ENCODE measurements around the gene SREK1IP1. TPM values are rescaled to one million over a fixed set of nuclear protein-coding genes. Genes with fewer than 3 reads are reported as not detected.

The SREK1IP1 gene
- total RNA-seq, 1 donor from 2014 or later: 37.9 TPM

DNA sequence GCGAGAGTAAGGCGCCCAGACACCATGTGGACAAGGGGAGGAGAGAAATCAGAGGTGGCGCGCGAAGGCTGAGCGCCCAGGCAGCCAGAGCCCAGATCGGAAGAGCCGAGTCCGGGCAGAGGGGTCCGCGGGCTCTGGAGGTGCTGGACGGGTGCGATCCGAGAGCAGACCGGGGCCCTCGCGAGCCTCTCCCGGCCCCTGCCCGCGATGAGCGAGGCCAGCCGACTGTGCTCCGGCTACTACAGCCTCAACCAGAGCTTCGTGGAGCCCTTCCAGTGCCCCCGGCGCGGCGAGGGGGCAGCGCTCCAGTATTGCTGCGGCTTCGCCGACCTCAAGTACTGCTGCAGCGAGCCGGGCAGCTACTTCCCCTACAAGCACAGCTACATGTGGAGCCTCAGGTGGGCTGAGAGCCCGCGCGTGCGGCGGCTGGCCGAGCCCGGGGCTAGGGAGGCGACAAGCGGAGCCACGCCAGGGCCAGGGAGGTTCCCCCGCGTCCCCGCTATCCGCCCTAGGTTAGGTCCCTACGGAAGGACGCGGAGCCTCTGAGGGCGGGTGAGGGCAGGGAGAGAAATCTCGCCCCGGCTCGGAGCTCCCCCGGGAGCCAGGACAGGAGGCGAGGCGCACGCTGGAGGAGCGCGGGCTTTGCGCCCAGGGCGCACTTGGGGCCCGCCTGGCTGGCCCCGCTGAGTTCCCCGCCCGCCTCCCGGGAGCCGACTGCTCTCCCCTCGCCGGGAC lies 77.9 kb downstream of the SREK1IP1 start, which contains the start of gene SHISAL2B:
TSS of gene SHISAL2B (plus strand) at position 87 of the 735 bp plus-strand sequence. CDS start at position 208, 121 bp downstream.
- H3K79me2 ChIP-seq (ENCODE audit: low read depth): no peaks in the 10 kb centered on the region
- H3K36me3 ChIP-seq: peaks cover under 1% of the 10 kb centered on the region
- no peaks in the 10 kb centered on the region for H4K20me1 ChIP-seq (ENCODE audit: low read depth)
- H3K9me3 ChIP-seq (ENCODE audit: low read depth): peaks cover under 1% of the 10 kb centered on the region
- peaks cover 28% of the 10 kb centered on the region for H3K4me1 ChIP-seq
- no peaks in the 10 kb centered on the region for H3K36me3 Mint-ChIP-seq
- H3K4me3 ChIP-seq: peak within 1 kb of the TSS; percentile 68
- TF ChIP-seq EZH2 (IDR thresholded peaks at IDR 0.05) (peak; percentile 53), EZH2phosphoT487 (IDR thresholded peaks at IDR 0.05) (no peak)
- H3K4me2 ChIP-seq: peak within 1 kb of the TSS; percentile 97
- peak within 1 kb of the TSS; percentile 88 for H3K4me3 Mint-ChIP-seq
- H3K27ac ChIP-seq: no peak within 1 kb of the TSS
- H3K27me3 Mint-ChIP-seq (ENCODE audit: insufficient read depth, low read depth): peaks cover 14% of the 10 kb centered on the region
- H3K27ac Mint-ChIP-seq: no peak within 1 kb of the TSS
- peaks cover 15% of the 10 kb centered on the region for H3K4me1 Mint-ChIP-seq
- peaks cover 23% of the 10 kb centered on the region for H3F3A ChIP-seq (ENCODE audit: low read depth)
- peaks cover 4% of the 10 kb centered on the region for H3K9me3 Mint-ChIP-seq
- H2AFZ ChIP-seq (replicated peaks): peak within 1 kb of the TSS; percentile 95
- peak within 1 kb of the TSS; percentile 21 for H3K9ac ChIP-seq
- peaks cover 31% of the 10 kb centered on the region for H3K27me3 ChIP-seq
- peak; percentile 78 for DNase-seq (ENCODE audit: low spot score)

DNA sequence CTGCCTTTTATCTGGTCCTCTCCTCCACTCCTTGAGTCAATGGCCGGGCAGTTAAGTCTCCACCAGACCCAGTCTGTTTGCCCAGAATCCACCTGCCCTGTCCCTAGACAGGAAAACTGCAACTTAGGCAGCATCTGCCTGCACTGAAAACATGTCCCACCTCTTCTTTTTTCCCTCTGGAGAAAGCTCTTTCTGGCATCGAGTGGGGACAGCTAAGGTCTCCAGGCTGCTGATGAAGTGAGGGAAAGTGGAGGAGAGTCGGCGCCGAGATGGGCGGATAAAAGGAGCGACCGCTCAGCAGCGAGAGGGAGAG lies 78.4 kb downstream of the SREK1IP1 start:
- H3K4me3 ChIP-seq: peak overlapping the region; percentile 68
- peaks cover 30% of the 10 kb centered on the region for H3K4me1 ChIP-seq
- H3K27me3 Mint-ChIP-seq (ENCODE audit: insufficient read depth, low read depth): peaks cover 14% of the 10 kb centered on the region
- peaks cover 4% of the 10 kb centered on the region for H3K9me3 Mint-ChIP-seq
- peaks cover 15% of the 10 kb centered on the region for H3K4me1 Mint-ChIP-seq
- H4K20me1 ChIP-seq (ENCODE audit: low read depth): no peaks in the 10 kb centered on the region
- peaks cover 23% of the 10 kb centered on the region for H3F3A ChIP-seq (ENCODE audit: low read depth)
- peak overlapping the region; percentile 95 for H2AFZ ChIP-seq (replicated peaks)
- no peak for DNase-seq (ENCODE audit: low spot score)
- H3K9ac ChIP-seq: no peak overlapping the region
- H3K4me3 Mint-ChIP-seq: peak overlapping the region; percentile 88
- no peak overlapping the region for H3K27ac Mint-ChIP-seq
- H3K27me3 ChIP-seq: peaks cover 31% of the 10 kb centered on the region
- H3K36me3 Mint-ChIP-seq: no peaks in the 10 kb centered on the region
- H3K9me3 ChIP-seq (ENCODE audit: low read depth): no peaks in the 10 kb centered on the region
- H3K4me2 ChIP-seq: peak overlapping the region; percentile 97
- TF ChIP-seq EZH2 (IDR thresholded peaks at IDR 0.05) (no peak), EZH2phosphoT487 (IDR thresholded peaks at IDR 0.05) (no peak)
- TF ChIP-seq, protein P1, sequence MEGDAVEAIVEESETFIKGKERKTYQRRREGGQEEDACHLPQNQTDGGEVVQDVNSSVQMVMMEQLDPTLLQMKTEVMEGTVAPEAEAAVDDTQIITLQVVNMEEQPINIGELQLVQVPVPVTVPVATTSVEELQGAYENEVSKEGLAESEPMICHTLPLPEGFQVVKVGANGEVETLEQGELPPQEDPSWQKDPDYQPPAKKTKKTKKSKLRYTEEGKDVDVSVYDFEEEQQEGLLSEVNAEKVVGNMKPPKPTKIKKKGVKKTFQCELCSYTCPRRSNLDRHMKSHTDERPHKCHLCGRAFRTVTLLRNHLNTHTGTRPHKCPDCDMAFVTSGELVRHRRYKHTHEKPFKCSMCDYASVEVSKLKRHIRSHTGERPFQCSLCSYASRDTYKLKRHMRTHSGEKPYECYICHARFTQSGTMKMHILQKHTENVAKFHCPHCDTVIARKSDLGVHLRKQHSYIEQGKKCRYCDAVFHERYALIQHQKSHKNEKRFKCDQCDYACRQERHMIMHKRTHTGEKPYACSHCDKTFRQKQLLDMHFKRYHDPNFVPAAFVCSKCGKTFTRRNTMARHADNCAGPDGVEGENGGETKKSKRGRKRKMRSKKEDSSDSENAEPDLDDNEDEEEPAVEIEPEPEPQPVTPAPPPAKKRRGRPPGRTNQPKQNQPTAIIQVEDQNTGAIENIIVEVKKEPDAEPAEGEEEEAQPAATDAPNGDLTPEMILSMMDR (IDR thresholded peaks at IDR 0.05): no peak
- H3K27ac ChIP-seq: no peak overlapping the region
- H3K36me3 ChIP-seq: no peaks in the 10 kb centered on the region
- H3K79me2 ChIP-seq (ENCODE audit: low read depth): no peaks in the 10 kb centered on the region

DNA sequence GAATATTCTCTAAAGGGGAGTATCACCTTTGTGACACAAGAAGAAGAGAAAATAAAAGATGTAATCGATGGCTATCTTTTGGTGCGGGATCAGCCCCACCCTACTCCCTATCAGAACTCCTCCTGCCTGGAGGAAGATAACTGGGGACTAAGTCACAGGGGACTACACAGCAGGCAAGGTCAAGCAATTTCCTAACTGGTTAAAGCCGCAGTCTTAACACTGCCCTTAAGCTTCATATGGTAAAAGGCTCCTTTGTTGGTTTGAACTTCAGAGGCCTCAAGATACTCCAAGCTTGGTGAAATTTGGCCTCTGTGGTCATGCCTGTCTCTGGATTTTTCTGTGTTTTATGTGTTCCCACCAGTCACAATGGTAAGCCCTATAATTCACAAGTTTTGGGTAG lies 79.5 kb downstream of the SREK1IP1 start:
- no peak overlapping the region for H3K9ac ChIP-seq
- peaks cover 23% of the 10 kb centered on the region for H3F3A ChIP-seq (ENCODE audit: low read depth)
- no peaks in the 10 kb centered on the region for H3K36me3 Mint-ChIP-seq
- H3K27ac ChIP-seq: no peak overlapping the region
- H3K36me3 ChIP-seq: no peaks in the 10 kb centered on the region
- peaks cover 15% of the 10 kb centered on the region for H3K4me1 Mint-ChIP-seq
- H2AFZ ChIP-seq (replicated peaks): no peak overlapping the region
- no peaks in the 10 kb centered on the region for H3K9me3 ChIP-seq (ENCODE audit: low read depth)
- no peak overlapping the region for H3K27ac Mint-ChIP-seq
- no peak overlapping the region for H3K4me3 ChIP-seq
- H3K79me2 ChIP-seq (ENCODE audit: low read depth): no peaks in the 10 kb centered on the region
- H3K4me2 ChIP-seq: no peak overlapping the region
- H3K4me3 Mint-ChIP-seq: no peak overlapping the region
- no peaks in the 10 kb centered on the region for H4K20me1 ChIP-seq (ENCODE audit: low read depth)
- no peak for DNase-seq (ENCODE audit: low spot score)
- peaks cover 31% of the 10 kb centered on the region for H3K27me3 ChIP-seq
- TF ChIP-seq, protein P1 (IDR thresholded peaks at IDR 0.05): no peak
- TF ChIP-seq EZH2phosphoT487 (IDR thresholded peaks at IDR 0.05): no peak
- TF ChIP-seq EZH2 (IDR thresholded peaks at IDR 0.05): no peak
- H3K9me3 Mint-ChIP-seq: peaks cover 4% of the 10 kb centered on the region
- H3K27me3 Mint-ChIP-seq (ENCODE audit: insufficient read depth, low read depth): peaks cover 14% of the 10 kb centered on the region
- peaks cover 30% of the 10 kb centered on the region for H3K4me1 ChIP-seq

DNA sequence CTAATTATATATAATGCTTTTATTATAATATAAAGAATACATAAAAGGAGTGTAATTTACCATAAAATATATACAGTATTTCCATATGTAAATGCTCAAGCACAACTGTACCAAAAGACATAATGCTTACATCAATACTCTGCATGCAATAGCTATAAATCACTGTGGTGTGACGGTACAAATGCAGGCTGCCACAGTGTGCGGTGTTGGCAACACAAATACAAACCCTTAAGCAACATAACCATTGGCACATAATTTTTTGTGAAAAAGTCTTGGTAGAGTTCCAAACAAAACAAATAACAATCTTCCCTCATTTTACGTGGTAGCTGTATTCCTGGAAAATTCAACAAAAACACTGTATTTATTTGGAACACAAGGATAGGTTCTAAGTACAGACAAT lies 80.1 kb downstream of the SREK1IP1 start:
- TF ChIP-seq, protein P1 (IDR thresholded peaks at IDR 0.05): no peak
- TF ChIP-seq EZH2phosphoT487 (IDR thresholded peaks at IDR 0.05) (no peak), EZH2 (IDR thresholded peaks at IDR 0.05) (no peak)
- H3K27ac Mint-ChIP-seq: no peak overlapping the region
- no peaks in the 10 kb centered on the region for H3K36me3 ChIP-seq
- no peak overlapping the region for H3K4me3 Mint-ChIP-seq
- no peak overlapping the region for H3K4me3 ChIP-seq
- H3K27ac ChIP-seq: no peak overlapping the region
- DNase-seq (ENCODE audit: low spot score): no peak
- H3K4me2 ChIP-seq: no peak overlapping the region
- no peak overlapping the region for H2AFZ ChIP-seq (replicated peaks)
- peaks cover 14% of the 10 kb centered on the region for H3K27me3 Mint-ChIP-seq (ENCODE audit: insufficient read depth, low read depth)
- H4K20me1 ChIP-seq (ENCODE audit: low read depth): no peaks in the 10 kb centered on the region
- no peaks in the 10 kb centered on the region for H3K36me3 Mint-ChIP-seq
- no peaks in the 10 kb centered on the region for H3K9me3 ChIP-seq (ENCODE audit: low read depth)
- no peak overlapping the region for H3K9ac ChIP-seq
- no peaks in the 10 kb centered on the region for H3K9me3 Mint-ChIP-seq
- peaks cover 30% of the 10 kb centered on the region for H3K4me1 ChIP-seq
- peaks cover 23% of the 10 kb centered on the region for H3F3A ChIP-seq (ENCODE audit: low read depth)
- peaks cover 15% of the 10 kb centered on the region for H3K4me1 Mint-ChIP-seq
- no peaks in the 10 kb centered on the region for H3K79me2 ChIP-seq (ENCODE audit: low read depth)
- H3K27me3 ChIP-seq: peaks cover 31% of the 10 kb centered on the region
